AG09309 (cell line): ENCODE data around the gene SLC7A5.

Source experiments
- DNase-seq: peaks from one replicate; pipeline ENCODE4 v3.0.0-alpha.2; 2010; ENCODE audit warnings: low read depth
- H3K4me3 ChIP-seq: 2 replicates; pipeline ENCODE4 v1.5.1; 2011; ENCODE audit warnings: mild to moderate bottlenecking, low read depth, low read length, moderate library complexity; ENCODE audit not compliant: control insufficient read depth
- TF ChIP-seq, protein P1 (sequence below): IDR thresholded peaks from 2 replicates; pipeline ENCODE4 v1.5.1; 2011; ENCODE audit warnings: mild to moderate bottlenecking, low read depth, low read length, inconsistent platforms; ENCODE audit not compliant: insufficient read depth, control insufficient read depth; ENCODE audit errors: missing control alignments

Gene SLC7A5

DNA sequence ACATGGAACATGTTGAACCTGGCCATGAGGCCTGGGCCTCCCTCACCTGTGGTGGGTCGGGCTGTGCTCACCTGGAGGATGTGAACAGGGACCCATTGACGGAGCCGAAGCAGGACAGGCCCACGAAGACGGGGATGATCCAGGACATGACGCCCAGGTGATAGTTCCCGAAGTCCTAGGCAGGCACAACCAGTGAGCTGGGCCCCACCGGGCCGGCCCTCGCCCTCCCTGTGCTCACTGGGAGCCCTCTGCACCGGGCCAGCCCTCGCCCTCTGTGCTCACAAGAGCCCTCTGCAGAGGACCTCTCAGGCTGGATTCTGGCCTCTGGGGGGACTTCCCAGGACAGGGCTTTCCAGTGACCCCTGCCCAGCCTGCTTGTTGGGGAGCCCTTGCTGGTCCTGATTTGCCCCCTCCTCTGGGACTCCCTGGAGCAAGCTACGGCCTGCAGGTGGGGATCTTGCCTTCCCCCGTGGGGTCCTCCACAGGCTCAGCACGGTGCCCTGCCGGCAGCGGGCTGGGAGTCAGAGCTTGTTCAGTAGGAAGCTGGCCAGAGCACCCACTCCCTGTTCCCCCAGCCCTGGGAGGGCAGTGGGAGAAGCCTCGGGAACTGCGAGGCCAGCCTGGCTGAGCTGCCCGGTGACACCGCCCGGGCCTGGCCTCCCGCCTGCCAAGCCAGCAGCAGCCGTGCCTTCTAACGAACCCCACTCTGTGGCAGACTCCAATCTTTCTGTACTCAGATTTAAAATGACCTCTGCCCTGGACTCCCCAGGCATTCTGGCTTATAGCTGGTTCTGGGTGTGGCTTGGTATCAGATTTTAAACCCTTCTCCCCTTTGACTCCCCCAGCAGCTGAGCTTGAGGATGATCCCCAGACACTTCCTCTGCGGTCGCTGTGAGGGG is 30.4 kb downstream of the SLC7A5 start:
- TF ChIP-seq, protein P1, sequence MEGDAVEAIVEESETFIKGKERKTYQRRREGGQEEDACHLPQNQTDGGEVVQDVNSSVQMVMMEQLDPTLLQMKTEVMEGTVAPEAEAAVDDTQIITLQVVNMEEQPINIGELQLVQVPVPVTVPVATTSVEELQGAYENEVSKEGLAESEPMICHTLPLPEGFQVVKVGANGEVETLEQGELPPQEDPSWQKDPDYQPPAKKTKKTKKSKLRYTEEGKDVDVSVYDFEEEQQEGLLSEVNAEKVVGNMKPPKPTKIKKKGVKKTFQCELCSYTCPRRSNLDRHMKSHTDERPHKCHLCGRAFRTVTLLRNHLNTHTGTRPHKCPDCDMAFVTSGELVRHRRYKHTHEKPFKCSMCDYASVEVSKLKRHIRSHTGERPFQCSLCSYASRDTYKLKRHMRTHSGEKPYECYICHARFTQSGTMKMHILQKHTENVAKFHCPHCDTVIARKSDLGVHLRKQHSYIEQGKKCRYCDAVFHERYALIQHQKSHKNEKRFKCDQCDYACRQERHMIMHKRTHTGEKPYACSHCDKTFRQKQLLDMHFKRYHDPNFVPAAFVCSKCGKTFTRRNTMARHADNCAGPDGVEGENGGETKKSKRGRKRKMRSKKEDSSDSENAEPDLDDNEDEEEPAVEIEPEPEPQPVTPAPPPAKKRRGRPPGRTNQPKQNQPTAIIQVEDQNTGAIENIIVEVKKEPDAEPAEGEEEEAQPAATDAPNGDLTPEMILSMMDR: no peak
- DNase-seq: no peak
- no peak overlapping the region for H3K4me3 ChIP-seq

DNA sequence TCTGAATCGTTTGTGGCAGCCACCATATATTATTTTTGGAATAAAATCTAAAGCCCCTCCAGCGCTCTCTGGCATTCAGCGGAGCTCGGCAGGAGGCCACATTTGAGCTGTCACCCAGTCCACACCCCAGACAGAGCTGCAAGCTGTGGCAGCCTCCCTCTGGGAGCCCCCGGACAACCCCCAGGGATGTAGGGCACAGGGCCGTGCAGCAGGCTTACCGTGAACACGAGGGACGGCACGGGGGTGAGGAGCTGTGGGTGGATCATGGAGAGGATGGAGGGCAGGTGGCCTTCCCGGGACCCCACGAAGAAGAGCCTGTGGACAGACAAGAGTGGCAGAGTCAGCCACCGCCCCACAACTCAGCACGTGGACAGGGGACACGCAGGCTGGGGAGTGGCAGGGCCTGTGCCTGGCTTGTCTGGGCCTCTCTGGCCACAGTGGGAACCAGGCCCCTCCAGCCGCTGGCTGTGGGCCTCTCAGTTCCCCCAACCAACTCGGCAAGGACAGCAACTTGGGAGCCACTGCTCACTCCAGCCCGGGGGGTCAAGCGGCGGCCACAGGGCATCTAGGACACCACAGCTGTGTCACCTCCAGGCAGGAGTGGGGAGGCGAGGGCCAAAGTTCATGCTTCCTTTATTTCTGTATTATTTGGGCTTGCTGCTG is 31.5 kb downstream of the SLC7A5 start:
- no peak overlapping the region for H3K4me3 ChIP-seq
- DNase-seq: no peak
- TF ChIP-seq, protein P1: no peak

DNA sequence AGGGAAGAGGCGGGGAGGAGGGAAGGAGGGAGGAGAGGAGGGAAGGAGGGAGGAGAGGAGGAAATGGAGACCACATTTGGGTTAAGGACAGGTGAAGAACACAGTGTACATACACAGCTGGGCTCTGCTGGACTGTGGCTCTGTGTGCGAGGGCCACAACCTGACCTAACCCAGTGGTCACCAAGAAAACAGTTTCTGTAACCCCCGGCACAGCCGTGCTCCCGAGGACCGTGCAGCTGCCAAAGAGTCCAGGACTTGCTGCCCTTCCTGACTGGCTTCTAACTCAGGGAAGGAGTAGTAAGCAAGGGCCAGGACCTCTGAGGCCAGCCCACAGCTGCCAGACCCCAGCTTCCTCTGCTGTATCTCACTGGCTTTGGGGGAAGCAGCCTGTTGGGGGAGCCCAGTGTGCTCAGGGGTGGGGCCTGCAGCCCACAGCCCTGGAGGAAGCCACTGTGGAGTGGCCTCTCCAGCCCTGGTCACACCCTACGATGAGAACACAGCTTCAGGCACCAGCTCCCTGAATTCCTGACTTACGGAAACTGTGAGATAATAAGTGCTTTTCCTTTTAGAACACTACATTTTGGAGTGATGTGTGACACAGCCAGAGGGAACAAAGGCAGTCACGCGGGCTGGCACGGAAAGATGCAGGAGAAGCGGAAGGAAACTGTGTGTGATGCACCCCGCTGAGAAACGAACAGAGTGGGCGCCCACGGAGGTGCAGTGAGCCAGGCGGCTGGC is 32.3 kb downstream of the SLC7A5 start:
- no peak for DNase-seq
- TF ChIP-seq, protein P1: no peak
- no peak overlapping the region for H3K4me3 ChIP-seq

DNA sequence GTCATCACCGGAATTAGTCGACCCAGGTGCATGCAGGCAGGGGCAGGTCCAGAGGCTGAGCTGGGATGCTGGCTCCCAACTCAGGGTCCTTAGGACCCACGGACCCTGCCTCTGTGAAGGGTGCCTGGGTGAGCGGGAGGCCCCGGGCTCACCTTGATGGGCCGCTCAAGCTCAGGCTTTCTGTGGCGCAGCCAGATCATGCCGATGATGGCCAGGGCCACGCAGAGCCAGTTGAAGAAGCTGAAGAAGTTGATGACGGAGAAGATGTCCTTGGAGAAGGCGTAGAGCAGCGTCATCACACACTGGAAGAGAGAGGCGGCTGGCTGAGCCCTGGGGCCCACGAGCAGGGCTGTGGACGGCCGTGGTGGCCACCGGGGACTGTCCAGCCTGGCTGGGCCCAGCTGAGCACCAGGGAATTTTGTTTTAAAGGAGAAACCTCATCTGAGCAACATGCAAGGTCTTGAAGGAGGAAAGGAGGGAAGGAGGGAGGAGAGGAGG is 32.9 kb downstream of the SLC7A5 start:
- no peak for DNase-seq
- TF ChIP-seq, protein P1: no peak
- H3K4me3 ChIP-seq: no peak overlapping the region

DNA sequence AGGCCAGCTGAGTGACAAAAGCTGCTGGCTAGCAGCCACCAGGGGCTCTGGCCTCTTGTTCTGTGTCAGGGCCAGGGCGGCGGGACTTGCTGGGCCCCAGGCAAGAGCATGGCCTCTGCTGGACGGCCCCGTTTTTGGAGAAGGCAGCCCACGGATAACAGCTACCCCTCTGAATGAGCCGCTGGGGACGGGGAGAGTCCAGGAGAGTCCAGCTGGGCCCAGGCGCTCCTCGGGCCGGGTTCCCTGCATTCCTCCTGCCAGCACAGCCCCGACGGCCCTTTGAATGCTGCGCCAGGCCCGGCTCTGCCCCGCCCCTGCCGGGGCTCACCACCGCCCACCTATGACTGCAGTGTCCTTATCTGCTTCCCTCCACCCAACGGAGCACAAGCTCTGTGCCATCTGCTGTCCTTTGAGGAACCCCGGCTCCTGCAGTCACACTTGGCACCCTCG is 33.4 kb downstream of the SLC7A5 start:
- TF ChIP-seq, protein P1: no peak
- H3K4me3 ChIP-seq: no peak overlapping the region
- DNase-seq: no peak
